CD14-positive monocyte (primary cell): ENCODE results near the gene AXL. TPM values are rescaled to one million over a fixed set of nuclear protein-coding genes. Genes with fewer than 3 reads are reported as not detected.
"Not testable (repeated sequence)": the region's sequence is repeated elsewhere in the genome, so short reads cannot be mapped to it uniquely, and the experiment has no call there.

Source experiments
- DNase-seq, 3 donors: peaks; one replicate each; pipeline ENCODE4 v3.0.0-alpha.2; 2011 to 2022
- H2AFZ ChIP-seq: 2 replicates; pipeline ENCODE4 v1.6.0; 2012; ENCODE audit warnings: mild to moderate bottlenecking, low read depth, low read length, inconsistent platforms; ENCODE audit not compliant: insufficient read depth, poor library complexity, severe bottlenecking
- H3K27ac ChIP-seq, 2 donors: 1 replicate in 1 of 2; 2 replicates in 1 of 2; pipeline ENCODE4 v1.5.1; 2012 to 2013; ENCODE audit warnings: low read length in 2 of 2, control low read depth in 1 of 2, inconsistent platforms in 1 of 2, low read depth in 1 of 2, mild to moderate bottlenecking in 1 of 2
- H3K27me3 ChIP-seq, 2 donors: one replicate each; pipeline versions ENCODE4 v1.6.0 to v1.6.1; 2011 to 2013; ENCODE audit warnings: low read length in 2 of 2; ENCODE audit not compliant: control insufficient read depth in 2 of 2, insufficient read depth in 2 of 2
- H3K36me3 ChIP-seq, 2 donors: replicated peaks in 1 of 2; 1 replicate in 1 of 2; 2 replicates in 1 of 2; pipeline versions ENCODE4 v1.5.1 to v1.6.1; 2012 to 2013; ENCODE audit warnings: low read length in 2 of 2, control low read depth in 1 of 2, inconsistent platforms in 1 of 2, mild to moderate bottlenecking in 1 of 2; ENCODE audit not compliant: insufficient read depth in 2 of 2, control insufficient read depth in 1 of 2
- H3K4me1 ChIP-seq, 2 donors: 1 replicate in 1 of 2; 2 replicates in 1 of 2; pipeline versions ENCODE4 v1.5.1 to v1.6.1; 2012 to 2013; ENCODE audit warnings: low read length in 2 of 2, control low read depth in 1 of 2, inconsistent platforms in 1 of 2, mild to moderate bottlenecking in 1 of 2, moderate library complexity in 1 of 2; ENCODE audit not compliant: insufficient read depth in 2 of 2, control insufficient read depth in 1 of 2
- H3K4me2 ChIP-seq: replicated peaks from 2 replicates; pipeline ENCODE3; 2012; ENCODE audit warnings: low read length, moderate library complexity, mild to moderate bottlenecking; ENCODE audit not compliant: poor library complexity, severe bottlenecking; ENCODE audit errors: extremely low read depth
- H3K4me3 ChIP-seq, 3 experiments: fragments of 200-600 bp in 1 of 3; sonication (generic) in 1 of 3; replicated peaks in 1 of 3; 1 replicate in 2 of 3; 2 replicates in 1 of 3; pipeline ENCODE4 v1.5.1; 2011 to 2013; ENCODE audit warnings: low read length in 3 of 3, mild to moderate bottlenecking in 3 of 3, control low read depth in 2 of 3, low read depth in 2 of 3, inconsistent platforms in 1 of 3, moderate library complexity in 1 of 3
- H3K79me2 ChIP-seq: 2 replicates; pipeline ENCODE4 v1.6.0; 2012; ENCODE audit warnings: mild to moderate bottlenecking, control low read depth, inconsistent platforms, low read length, moderate library complexity; ENCODE audit not compliant: insufficient read depth
- H3K9ac ChIP-seq: 2 replicates; pipeline ENCODE4 v1.6.0; 2017; ENCODE audit warnings: low read length, mild to moderate bottlenecking; ENCODE audit not compliant: insufficient read depth, poor library complexity, severe bottlenecking
- H3K9me3 ChIP-seq, 2 donors: replicated peaks in 1 of 2; 1 replicate in 1 of 2; 2 replicates in 1 of 2; pipeline versions ENCODE4 v1.5.1 to v1.6.1; 2012 to 2013; ENCODE audit warnings: low read length in 2 of 2, control low read depth in 1 of 2; ENCODE audit not compliant: control insufficient read depth in 1 of 2, insufficient read depth in 1 of 2
- H4K20me1 ChIP-seq: 2 replicates; pipeline ENCODE4 v1.6.0; 2012; ENCODE audit warnings: mild to moderate bottlenecking, low read length, control low read depth, moderate library complexity; ENCODE audit not compliant: insufficient read depth
- H3K27ac Mint-ChIP-seq, 7 donors: one replicate each; pipeline ENCODE4 v1.8.0; 2020; ENCODE audit warnings: mild to moderate bottlenecking in 7 of 7, mixed read lengths in 7 of 7, moderate library complexity in 6 of 7, inconsistent platforms in 2 of 7
- H3K27me3 Mint-ChIP-seq, 3 donors: one replicate each; pipeline ENCODE4 v1.8.0; 2021 to 2022; ENCODE audit warnings: low read depth in 3 of 3, mild to moderate bottlenecking in 3 of 3, mixed read lengths in 3 of 3, moderate library complexity in 3 of 3, inconsistent platforms in 1 of 3
- H3K36me3 Mint-ChIP-seq, 2 donors: one replicate each; pipeline ENCODE4 v1.8.0; 2020; ENCODE audit warnings: mixed read lengths in 2 of 2, inconsistent platforms in 1 of 2, mild to moderate bottlenecking in 1 of 2
- H3K4me1 Mint-ChIP-seq: one replicate; pipeline ENCODE4 v1.8.0; 2020; ENCODE audit warnings: mild to moderate bottlenecking, mixed read lengths
- H3K4me3 Mint-ChIP-seq, 2 donors: one replicate each; pipeline ENCODE4 v1.8.0; 2020; ENCODE audit warnings: mild to moderate bottlenecking in 2 of 2, mixed read lengths in 2 of 2, moderate library complexity in 1 of 2
- H3K9me3 Mint-ChIP-seq, 7 donors: one replicate each; pipeline ENCODE4 v1.8.0; 2020 to 2022; ENCODE audit warnings: mixed read lengths in 7 of 7, mild to moderate bottlenecking in 6 of 7, moderate library complexity in 6 of 7, inconsistent platforms in 2 of 7
- WGBS: methylation state at CpG from one replicate; pipeline ENCODE4 v1.1.5; 2013; ENCODE audit warnings: missing lambda C conversion rate; ENCODE audit not compliant: insufficient coverage; 5-methylcytosine and 5-hydroxymethylcytosine counted together
- intact Hi-C, 2 donors: fragments of 100-400 bp; cut with micrococcal nuclease; formaldehyde crosslinking; loops; one replicate each; pipeline versions ENCODE4 v1.15.0 to v1.15.1; 2023
- polyA plus RNA-seq, 3 donors: library from polyadenylated mRNA; depleted of rRNA in 1 of 3; unstranded in 2 of 3; stranded (reverse) in 1 of 3; fragments of 300-500 nt in 2 of 3; fragments of >200 nt in 1 of 3; fragmentation: Illumina TruSeq in 2 of 3; gene quantifications; 1 replicate in 2 of 3; 2 replicates in 1 of 3; pipeline ENCODE4 v1.2.3, GENCODE V29; 2012 to 2021
- TF ChIP-seq, protein P1 (sequence below): fragments of 200-600 bp; IDR thresholded peaks from one replicate; pipeline ENCODE4 v1.8.0; 2022; ENCODE audit warnings: antibody characterized with exemption, mild to moderate bottlenecking

The AXL gene
- polyA plus RNA-seq, 3 donors, result 0.05 to 0.07 TPM; not detected in 1

DNA sequence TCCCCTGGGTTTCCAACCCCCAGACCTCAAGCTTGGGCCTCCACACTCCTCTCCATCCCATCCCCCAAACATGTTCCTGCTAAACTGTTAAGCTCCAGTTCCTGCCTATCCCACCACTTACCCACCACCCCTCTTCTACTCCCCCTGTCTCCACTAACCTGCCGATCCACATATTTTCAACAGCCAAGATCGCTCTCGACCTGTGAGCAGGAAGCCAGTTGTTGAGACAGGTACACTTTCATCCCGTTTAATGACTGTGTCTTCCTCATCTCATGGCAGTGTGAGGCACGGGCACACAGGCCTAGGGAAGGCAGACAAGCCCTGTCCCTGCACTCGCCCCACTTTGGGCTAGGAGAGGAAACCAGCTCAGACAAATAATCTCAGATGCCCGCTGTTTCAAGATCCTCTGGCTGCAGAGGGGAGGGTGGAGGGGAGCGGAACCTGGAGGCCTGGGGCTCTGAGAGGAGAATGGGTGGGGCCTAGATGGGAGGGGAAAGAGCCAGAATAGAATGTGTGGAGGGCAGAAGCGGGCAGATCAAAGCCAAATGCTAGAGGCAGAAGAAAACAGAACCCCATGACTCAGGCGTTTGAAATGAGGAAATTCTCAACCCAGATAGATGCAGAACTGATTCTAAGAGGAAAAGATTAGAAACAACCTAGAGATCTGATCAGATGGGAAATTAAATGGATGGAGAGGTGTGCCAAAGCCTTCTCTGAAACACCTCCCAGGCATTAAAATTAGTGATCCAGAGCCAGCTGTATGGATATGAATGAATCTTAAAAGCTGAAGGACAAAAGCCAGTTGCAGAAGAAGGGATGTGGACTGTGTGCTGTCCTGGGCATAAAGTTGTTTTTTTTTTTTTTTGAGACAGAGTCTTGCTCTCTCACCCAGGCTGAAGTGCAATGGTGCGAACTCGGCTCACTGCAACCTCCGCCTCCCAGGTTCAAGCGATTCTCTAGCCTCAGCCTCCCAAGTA lies 42.9 kb upstream of the AXL start:
- Histone ChIP-seq H3K9ac (peak overlapping the region; percentile 56), H3K4me2 (peak overlapping the region; percentile 92), H3K27me3 (no peaks in the 10 kb centered on the region), H3K4me3 (peak overlapping the region; percentile 39 to 84 (median 43)), H3K9me3 (no peaks in the 10 kb centered on the region), H3K79me2 (no peaks in the 10 kb centered on the region), H2AFZ (peak overlapping the region; percentile 84), H4K20me1 (no peaks in the 10 kb centered on the region), H3K4me1 (peaks cover 27 to 50% of the 10 kb centered on the region in 2 donors), H3K27ac (peak overlapping the region; percentile 61 to 90), H3K36me3 (no peaks in the 10 kb centered on the region)
- H3K27ac Mint-ChIP-seq, result peak overlapping the region; percentile 90 to 95 (median 93)
- TF ChIP-seq, protein P1, sequence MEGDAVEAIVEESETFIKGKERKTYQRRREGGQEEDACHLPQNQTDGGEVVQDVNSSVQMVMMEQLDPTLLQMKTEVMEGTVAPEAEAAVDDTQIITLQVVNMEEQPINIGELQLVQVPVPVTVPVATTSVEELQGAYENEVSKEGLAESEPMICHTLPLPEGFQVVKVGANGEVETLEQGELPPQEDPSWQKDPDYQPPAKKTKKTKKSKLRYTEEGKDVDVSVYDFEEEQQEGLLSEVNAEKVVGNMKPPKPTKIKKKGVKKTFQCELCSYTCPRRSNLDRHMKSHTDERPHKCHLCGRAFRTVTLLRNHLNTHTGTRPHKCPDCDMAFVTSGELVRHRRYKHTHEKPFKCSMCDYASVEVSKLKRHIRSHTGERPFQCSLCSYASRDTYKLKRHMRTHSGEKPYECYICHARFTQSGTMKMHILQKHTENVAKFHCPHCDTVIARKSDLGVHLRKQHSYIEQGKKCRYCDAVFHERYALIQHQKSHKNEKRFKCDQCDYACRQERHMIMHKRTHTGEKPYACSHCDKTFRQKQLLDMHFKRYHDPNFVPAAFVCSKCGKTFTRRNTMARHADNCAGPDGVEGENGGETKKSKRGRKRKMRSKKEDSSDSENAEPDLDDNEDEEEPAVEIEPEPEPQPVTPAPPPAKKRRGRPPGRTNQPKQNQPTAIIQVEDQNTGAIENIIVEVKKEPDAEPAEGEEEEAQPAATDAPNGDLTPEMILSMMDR, result no peak
- H3K9me3 Mint-ChIP-seq, result peaks cover 0 to 3% (median 0%) of the 10 kb centered on the region in 7 donors
- peaks cover 2 to 18% of the 10 kb centered on the region in 2 donors for H3K36me3 Mint-ChIP-seq
- H3K4me1 Mint-ChIP-seq, result peaks cover 34% of the 10 kb centered on the region
- DNase-seq, result peak; percentile 89 to 91 (median 90)
- peaks cover 0 to 2% (median 1%) of the 10 kb centered on the region in 3 donors for H3K27me3 Mint-ChIP-seq
- 6% methylated on average over 9 of the region's 14 CpGs for WGBS
- intact Hi-C loops, result no loop called here
- peak overlapping the region; percentile 74 to 94 for H3K4me3 Mint-ChIP-seq

DNA sequence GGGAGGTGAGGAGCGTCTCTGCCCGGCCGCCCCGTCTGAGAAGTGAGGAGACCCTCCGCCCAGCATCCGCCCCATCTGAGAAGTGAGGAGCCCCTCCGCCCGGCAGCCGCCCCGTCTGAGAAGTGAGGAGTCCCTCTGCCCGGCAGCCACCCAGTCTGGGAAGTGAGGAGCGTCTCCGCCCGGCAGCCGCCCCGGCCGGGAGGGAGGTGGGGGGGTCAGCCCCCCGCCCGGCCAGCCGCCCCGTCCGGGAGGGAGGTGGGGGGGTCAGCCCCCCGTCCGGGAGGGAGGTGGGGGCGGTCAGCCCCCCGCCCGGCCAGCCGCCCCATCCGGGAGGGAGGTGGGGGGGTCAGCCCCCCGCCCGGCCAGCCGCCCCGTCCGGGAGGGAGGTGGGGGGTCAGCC lies 38.9 kb upstream of the AXL start:
- H2AFZ ChIP-seq, H3K4me3 ChIP-seq, H3K36me3 Mint-ChIP-seq, H3K4me2 ChIP-seq, H3K9me3 ChIP-seq, H3K4me3 Mint-ChIP-seq, H3K27ac Mint-ChIP-seq, H3K36me3 ChIP-seq, H3K27ac ChIP-seq, DNase-seq, H3K9me3 Mint-ChIP-seq, H3K9ac ChIP-seq, H4K20me1 ChIP-seq, H3K27me3 ChIP-seq, H3K27me3 Mint-ChIP-seq, H3K79me2 ChIP-seq, intact Hi-C loops: not testable (repeated sequence)
- H3K4me1 Mint-ChIP-seq, result peaks cover 22% of the 10 kb centered on the region
- WGBS, result 100% methylated on average over 1 of the region's 34 CpGs
- peaks cover 20 to 24% of the 10 kb centered on the region in 2 donors for H3K4me1 ChIP-seq
